WTC11 (cell line): ENCODE measurements around the gene SLC8A1. TPM values are rescaled to one million over a fixed set of nuclear protein-coding genes. Genes with fewer than 3 reads are reported as not detected.

Experiments used
- ATAC-seq: fragments of 200-7000 bp; cut with Tn5 transposase; 2 replicates; pipeline ENCODE4 v1.10.0; 2021; ENCODE audit warnings: mild to moderate bottlenecking, moderate library complexity
- CTCF ChIA-PET: fragments of 300-600 bp; sonication (Branson Sonifier 250); formaldehyde crosslinking; loops from one replicate; lab custom pipeline; 2021; ENCODE audit warnings: antibody characterized with exemption; lab: Charles Lee
- POLR2A ChIA-PET: fragments of 350-600 bp; sonication (Branson Sonifier 250); formaldehyde crosslinking; loops from one replicate; lab custom pipeline; 2021; ENCODE audit warnings: antibody characterized with exemption; lab: Charles Lee
- DNase-seq: peaks from one replicate; pipeline ENCODE4 v3.0.0; 2021; ENCODE audit warnings: low spot score
- H3K27ac Mint-ChIP-seq: 2 replicates; pipeline ENCODE4 v1.8.0; 2021; ENCODE audit warnings: mixed read lengths
- H3K27me3 Mint-ChIP-seq: 2 replicates; pipeline ENCODE4 v1.8.0; 2021; ENCODE audit warnings: low read depth, mild to moderate bottlenecking, moderate library complexity, mixed read lengths
- H3K36me3 Mint-ChIP-seq: 2 replicates; pipeline ENCODE4 v1.8.0; 2021; ENCODE audit warnings: mixed read lengths
- H3K4me1 Mint-ChIP-seq: 2 replicates; pipeline ENCODE4 v1.8.0; 2022; ENCODE audit warnings: mixed read lengths
- H3K4me3 Mint-ChIP-seq: 2 replicates; pipeline ENCODE4 v1.8.0; 2021; ENCODE audit warnings: mild to moderate bottlenecking, moderate library complexity, mixed read lengths
- H3K9me3 Mint-ChIP-seq: 2 replicates; pipeline ENCODE4 v1.8.0; 2021; ENCODE audit warnings: mixed read lengths
- ATF2 ChIP-seq: sonication (generic); formaldehyde crosslinking; IDR thresholded peaks from 2 replicates; pipeline ENCODE4 v1.8.1; 2022; ENCODE audit warnings: low read depth, missing genetic modification reagents, borderline replicate concordance
- EMX1 ChIP-seq: fragments of 250-450 bp; sonication (Bioruptor Pico); IDR thresholded peaks from 2 replicates; pipeline ENCODE4 v1.8.0; 2021; ENCODE audit warnings: mild to moderate bottlenecking
- GTF2I ChIP-seq: fragments of 250-450 bp; sonication (Bioruptor Pico); conservative IDR thresholded peaks from 2 replicates; pipeline ENCODE4 v1.4.0; 2021; ENCODE audit warnings: mild to moderate bottlenecking
- HMGXB4 ChIP-seq: sonication (generic); formaldehyde crosslinking; IDR thresholded peaks from 2 replicates; pipeline ENCODE4 v1.8.1; 2023; ENCODE audit warnings: mild to moderate bottlenecking, moderate library complexity, missing genetic modification reagents
- KAT7 ChIP-seq: sonication (generic); formaldehyde crosslinking; IDR thresholded peaks from 2 replicates; pipeline ENCODE4 v1.8.1; 2023; ENCODE audit warnings: missing genetic modification reagents, mild to moderate bottlenecking, borderline replicate concordance
- MAX ChIP-seq: sonication (generic); formaldehyde crosslinking; IDR thresholded peaks from 2 replicates; pipeline ENCODE4 v1.8.0; 2022; ENCODE audit warnings: mild to moderate bottlenecking, missing genetic modification reagents
- SP1 ChIP-seq: sonication (generic); formaldehyde crosslinking; conservative IDR thresholded peaks from 2 replicates; pipeline ENCODE4 v1.8.1; 2022; ENCODE audit warnings: missing genetic modification reagents
- TCF7 ChIP-seq: sonication (generic); formaldehyde crosslinking; IDR thresholded peaks from 2 replicates; pipeline ENCODE4 v1.8.0; 2022; ENCODE audit warnings: mild to moderate bottlenecking, low read depth, missing genetic modification reagents, moderate library complexity
- TEAD1 ChIP-seq: sonication (generic); formaldehyde crosslinking; IDR thresholded peaks from 2 replicates; pipeline ENCODE4 v1.8.0; 2022; ENCODE audit warnings: mild to moderate bottlenecking, missing genetic modification reagents
- ZMAT4 ChIP-seq: fragments of 250-450 bp; sonication (Bioruptor Pico); IDR thresholded peaks from 2 replicates; pipeline ENCODE4 v1.9.0; 2021; ENCODE audit warnings: mild to moderate bottlenecking
- ZNF232 ChIP-seq: sonication (generic); formaldehyde crosslinking; IDR thresholded peaks from 2 replicates; pipeline ENCODE4 v1.8.0; 2022; ENCODE audit warnings: mild to moderate bottlenecking, missing genetic modification reagents
- ZNF396 ChIP-seq: fragments of 250-450 bp; sonication (Bioruptor Pico); IDR thresholded peaks from 2 replicates; pipeline ENCODE4 v1.8.0; 2021; ENCODE audit warnings: mild to moderate bottlenecking, moderate library complexity, borderline replicate concordance
- ZNF423 ChIP-seq: fragments of 250-450 bp; sonication (Bioruptor Pico); IDR thresholded peaks from 2 replicates; pipeline ENCODE4 v2.1.2; 2022; ENCODE audit warnings: mild to moderate bottlenecking, moderate library complexity
- ZSCAN18 ChIP-seq: fragments of 250-450 bp; sonication (Bioruptor Pico); IDR thresholded peaks from 2 replicates; pipeline ENCODE4 v2.1.2; 2022; ENCODE audit warnings: mild to moderate bottlenecking, moderate library complexity
- total RNA-seq: library from RNA; stranded (reverse); gene quantifications from 3 replicates; pipeline ENCODE4 v1.2.3, GENCODE V29; 2021
- TF ChIP-seq, protein P1 (sequence below): sonication (generic); formaldehyde crosslinking; IDR thresholded peaks from 2 replicates; pipeline ENCODE4 v1.8.1; 2023; ENCODE audit warnings: mild to moderate bottlenecking, missing genetic modification reagents
- TF ChIP-seq, protein P2 (sequence below): sonication (generic); formaldehyde crosslinking; IDR thresholded peaks from 2 replicates; pipeline ENCODE4 v1.8.0; 2023; ENCODE audit warnings: missing genetic modification reagents, mild to moderate bottlenecking, borderline replicate concordance
- TF ChIP-seq, protein P3 (sequence below): sonication (generic); formaldehyde crosslinking; IDR thresholded peaks from 2 replicates; pipeline ENCODE4 v1.8.0; 2022; ENCODE audit warnings: missing genetic modification reagents
- TF ChIP-seq, protein P4 (sequence below): sonication (generic); formaldehyde crosslinking; IDR thresholded peaks from 2 replicates; pipeline ENCODE4 v1.8.1; 2023; ENCODE audit warnings: mild to moderate bottlenecking, missing genetic modification reagents, moderate library complexity

SLC8A1 gene
- total RNA-seq, 1 experiment from 2014 or later = 2.6 TPM

GRCh38 chr2:40477361-40477760 lies 25.5 kb upstream of the SLC8A1 start (continued):
- TF ChIP-seq ZSCAN18 (no peak), TEAD1 (CRISPR knock-in tag) (no peak), ZNF232 (CRISPR knock-in tag) (no peak), EMX1 (CRISPR knock-in tag) (no peak), GTF2I (CRISPR knock-in tag) (no peak)
- TF ChIP-seq, protein P1, sequence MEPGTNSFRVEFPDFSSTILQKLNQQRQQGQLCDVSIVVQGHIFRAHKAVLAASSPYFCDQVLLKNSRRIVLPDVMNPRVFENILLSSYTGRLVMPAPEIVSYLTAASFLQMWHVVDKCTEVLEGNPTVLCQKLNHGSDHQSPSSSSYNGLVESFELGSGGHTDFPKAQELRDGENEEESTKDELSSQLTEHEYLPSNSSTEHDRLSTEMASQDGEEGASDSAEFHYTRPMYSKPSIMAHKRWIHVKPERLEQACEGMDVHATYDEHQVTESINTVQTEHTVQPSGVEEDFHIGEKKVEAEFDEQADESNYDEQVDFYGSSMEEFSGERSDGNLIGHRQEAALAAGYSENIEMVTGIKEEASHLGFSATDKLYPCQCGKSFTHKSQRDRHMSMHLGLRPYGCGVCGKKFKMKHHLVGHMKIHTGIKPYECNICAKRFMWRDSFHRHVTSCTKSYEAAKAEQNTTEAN (CRISPR knock-in tag) = no peak
- TF ChIP-seq, all 79 proteins: peak for 0

DNA sequence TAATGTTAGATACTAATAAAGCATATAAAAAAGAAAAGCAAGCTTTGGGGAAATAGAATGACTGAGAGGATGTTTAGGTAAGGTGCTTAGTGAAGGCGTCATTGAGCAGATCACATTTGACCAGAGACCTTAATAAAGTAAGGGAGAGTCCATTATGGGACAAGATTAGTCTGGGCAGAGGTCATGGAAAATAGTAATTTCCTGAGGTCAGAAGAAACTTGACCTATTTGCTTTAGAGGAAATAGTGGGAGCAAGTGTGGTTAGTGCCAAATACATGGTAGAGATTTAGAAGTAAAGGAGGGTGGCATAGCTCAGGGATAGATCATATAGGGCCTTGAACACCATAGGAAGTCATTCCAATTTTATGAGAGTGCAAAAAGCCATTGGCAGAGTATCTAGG lies 24.5 kb upstream of the SLC8A1 start:
- DNase-seq (no peak), ATAC-seq (no peak)
- no peak overlapping the region for H3K27ac Mint-ChIP-seq
- no peaks in the 10 kb centered on the region for H3K27me3 Mint-ChIP-seq
- TF ChIP-seq ZNF396 (CRISPR knock-in tag) (no peak), HMGXB4 (no peak), TCF7 (CRISPR knock-in tag) (no peak), ZNF423 (CRISPR knock-in tag) (no peak), SP1 (CRISPR knock-in tag) (no peak), MAX (CRISPR knock-in tag) (no peak), ZNF232 (CRISPR knock-in tag) (no peak), ZMAT4 (no peak), KAT7 (CRISPR knock-in tag) (no peak), ATF2 (no peak)
- TF ChIP-seq, protein P2, sequence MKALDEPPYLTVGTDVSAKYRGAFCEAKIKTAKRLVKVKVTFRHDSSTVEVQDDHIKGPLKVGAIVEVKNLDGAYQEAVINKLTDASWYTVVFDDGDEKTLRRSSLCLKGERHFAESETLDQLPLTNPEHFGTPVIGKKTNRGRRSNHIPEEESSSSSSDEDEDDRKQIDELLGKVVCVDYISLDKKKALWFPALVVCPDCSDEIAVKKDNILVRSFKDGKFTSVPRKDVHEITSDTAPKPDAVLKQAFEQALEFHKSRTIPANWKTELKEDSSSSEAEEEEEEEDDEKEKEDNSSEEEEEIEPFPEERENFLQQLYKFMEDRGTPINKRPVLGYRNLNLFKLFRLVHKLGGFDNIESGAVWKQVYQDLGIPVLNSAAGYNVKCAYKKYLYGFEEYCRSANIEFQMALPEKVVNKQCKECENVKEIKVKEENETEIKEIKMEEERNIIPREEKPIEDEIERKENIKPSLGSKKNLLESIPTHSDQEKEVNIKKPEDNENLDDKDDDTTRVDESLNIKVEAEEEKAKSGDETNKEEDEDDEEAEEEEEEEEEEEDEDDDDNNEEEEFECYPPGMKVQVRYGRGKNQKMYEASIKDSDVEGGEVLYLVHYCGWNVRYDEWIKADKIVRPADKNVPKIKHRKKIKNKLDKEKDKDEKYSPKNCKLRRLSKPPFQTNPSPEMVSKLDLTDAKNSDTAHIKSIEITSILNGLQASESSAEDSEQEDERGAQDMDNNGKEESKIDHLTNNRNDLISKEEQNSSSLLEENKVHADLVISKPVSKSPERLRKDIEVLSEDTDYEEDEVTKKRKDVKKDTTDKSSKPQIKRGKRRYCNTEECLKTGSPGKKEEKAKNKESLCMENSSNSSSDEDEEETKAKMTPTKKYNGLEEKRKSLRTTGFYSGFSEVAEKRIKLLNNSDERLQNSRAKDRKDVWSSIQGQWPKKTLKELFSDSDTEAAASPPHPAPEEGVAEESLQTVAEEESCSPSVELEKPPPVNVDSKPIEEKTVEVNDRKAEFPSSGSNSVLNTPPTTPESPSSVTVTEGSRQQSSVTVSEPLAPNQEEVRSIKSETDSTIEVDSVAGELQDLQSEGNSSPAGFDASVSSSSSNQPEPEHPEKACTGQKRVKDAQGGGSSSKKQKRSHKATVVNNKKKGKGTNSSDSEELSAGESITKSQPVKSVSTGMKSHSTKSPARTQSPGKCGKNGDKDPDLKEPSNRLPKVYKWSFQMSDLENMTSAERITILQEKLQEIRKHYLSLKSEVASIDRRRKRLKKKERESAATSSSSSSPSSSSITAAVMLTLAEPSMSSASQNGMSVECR (CRISPR knock-in tag) = no peak
- TF ChIP-seq, protein P3, sequence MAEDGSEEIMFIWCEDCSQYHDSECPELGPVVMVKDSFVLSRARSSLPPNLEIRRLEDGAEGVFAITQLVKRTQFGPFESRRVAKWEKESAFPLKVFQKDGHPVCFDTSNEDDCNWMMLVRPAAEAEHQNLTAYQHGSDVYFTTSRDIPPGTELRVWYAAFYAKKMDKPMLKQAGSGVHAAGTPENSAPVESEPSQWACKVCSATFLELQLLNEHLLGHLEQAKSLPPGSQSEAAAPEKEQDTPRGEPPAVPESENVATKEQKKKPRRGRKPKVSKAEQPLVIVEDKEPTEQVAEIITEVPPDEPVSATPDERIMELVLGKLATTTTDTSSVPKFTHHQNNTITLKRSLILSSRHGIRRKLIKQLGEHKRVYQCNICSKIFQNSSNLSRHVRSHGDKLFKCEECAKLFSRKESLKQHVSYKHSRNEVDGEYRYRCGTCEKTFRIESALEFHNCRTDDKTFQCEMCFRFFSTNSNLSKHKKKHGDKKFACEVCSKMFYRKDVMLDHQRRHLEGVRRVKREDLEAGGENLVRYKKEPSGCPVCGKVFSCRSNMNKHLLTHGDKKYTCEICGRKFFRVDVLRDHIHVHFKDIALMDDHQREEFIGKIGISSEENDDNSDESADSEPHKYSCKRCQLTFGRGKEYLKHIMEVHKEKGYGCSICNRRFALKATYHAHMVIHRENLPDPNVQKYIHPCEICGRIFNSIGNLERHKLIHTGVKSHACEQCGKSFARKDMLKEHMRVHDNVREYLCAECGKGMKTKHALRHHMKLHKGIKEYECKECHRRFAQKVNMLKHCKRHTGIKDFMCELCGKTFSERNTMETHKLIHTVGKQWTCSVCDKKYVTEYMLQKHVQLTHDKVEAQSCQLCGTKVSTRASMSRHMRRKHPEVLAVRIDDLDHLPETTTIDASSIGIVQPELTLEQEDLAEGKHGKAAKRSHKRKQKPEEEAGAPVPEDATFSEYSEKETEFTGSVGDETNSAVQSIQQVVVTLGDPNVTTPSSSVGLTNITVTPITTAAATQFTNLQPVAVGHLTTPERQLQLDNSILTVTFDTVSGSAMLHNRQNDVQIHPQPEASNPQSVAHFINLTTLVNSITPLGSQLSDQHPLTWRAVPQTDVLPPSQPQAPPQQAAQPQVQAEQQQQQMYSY = no peak
- TF ChIP-seq, protein P4, sequence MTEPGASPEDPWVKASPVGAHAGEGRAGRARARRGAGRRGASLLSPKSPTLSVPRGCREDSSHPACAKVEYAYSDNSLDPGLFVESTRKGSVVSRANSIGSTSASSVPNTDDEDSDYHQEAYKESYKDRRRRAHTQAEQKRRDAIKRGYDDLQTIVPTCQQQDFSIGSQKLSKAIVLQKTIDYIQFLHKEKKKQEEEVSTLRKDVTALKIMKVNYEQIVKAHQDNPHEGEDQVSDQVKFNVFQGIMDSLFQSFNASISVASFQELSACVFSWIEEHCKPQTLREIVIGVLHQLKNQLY (CRISPR knock-in tag) = no peak
- H3K9me3 Mint-ChIP-seq = no peaks in the 10 kb centered on the region
- H3K36me3 Mint-ChIP-seq = no peaks in the 10 kb centered on the region
- POLR2A ChIA-PET = no interaction called here
- no peaks in the 10 kb centered on the region for H3K4me1 Mint-ChIP-seq
- H3K4me3 Mint-ChIP-seq = no peak overlapping the region
- CTCF ChIA-PET = no interaction called here
